SK-N-SH (cell line): ENCODE data around the gene RBBP8. TPM values are rescaled to one million over a fixed set of nuclear protein-coding genes. Genes with fewer than 3 reads are reported as not detected.

Source experiments
- CTCF ChIA-PET: fragments of 300-600, 350-600 bp; formaldehyde crosslinking; extraction: SDS; loops from one replicate; lab custom pipeline; 2021; lab: Yijun Ruan, JAX
- POLR2A ChIA-PET: fragments of 350-600 bp; sonication (Branson Sonifier 250); formaldehyde crosslinking; extraction: SDS; loops from one replicate; lab custom pipeline; 2020; ENCODE audit warnings: antibody characterized with exemption, inconsistent platforms; lab: Yijun Ruan, JAX
- DNase-seq: peaks from one replicate; pipeline ENCODE4 v3.0.0; 2012
- H2AFZ ChIP-seq: fragments of 200-600 bp; sonication (generic); 2 replicates; pipeline ENCODE4 v1.8.1; 2016; ENCODE audit warnings: antibody characterized with exemption, mild to moderate bottlenecking, low read depth
- H3F3A ChIP-seq: fragments of 200-600 bp; sonication (generic); replicated peaks from 2 replicates; pipeline ENCODE3; 2016; ENCODE audit warnings: antibody characterized with exemption, mild to moderate bottlenecking; ENCODE audit not compliant: insufficient read depth
- H3K27ac ChIP-seq, 2 experiments: fragments of 200-500 bp in 1 of 2; fragments of 200-600 bp in 1 of 2; sonication (Bioruptor generic) in 1 of 2; sonication (generic), shearing (Covaris generic) in 1 of 2; 2 replicates each; pipeline versions ENCODE4 v1.5.1 to v1.6.1; 2014 to 2016; ENCODE audit warnings: low read depth in 2 of 2, inconsistent platforms in 1 of 2, low read length in 1 of 2, mild to moderate bottlenecking in 1 of 2, mixed read lengths in 1 of 2
- H3K27me3 ChIP-seq: fragments of 200-600 bp; sonication (generic), shearing (Covaris generic); 2 replicates; pipeline ENCODE4 v1.6.1; 2016; ENCODE audit warnings: mixed run types; ENCODE audit not compliant: insufficient read depth
- H3K36me3 ChIP-seq, 2 experiments: fragments of 200-500 bp in 1 of 2; fragments of 200-600 bp in 1 of 2; sonication (Bioruptor generic) in 1 of 2; sonication (generic) in 1 of 2; replicated peaks in 1 of 2; 2 replicates each; pipeline versions ENCODE3 to v1.5.1; 2014 to 2016; ENCODE audit warnings: low read length in 1 of 2, mild to moderate bottlenecking in 1 of 2; ENCODE audit not compliant: insufficient read depth in 2 of 2, control insufficient read depth in 1 of 2
- H3K4me1 ChIP-seq, 2 experiments: fragments of 200-500 bp in 1 of 2; fragments of 200-600 bp in 1 of 2; sonication (Bioruptor generic) in 1 of 2; sonication (generic), shearing (Covaris generic) in 1 of 2; 2 replicates each; pipeline versions ENCODE4 v1.5.1 to v1.6.1; 2014 to 2016; ENCODE audit warnings: low read depth in 1 of 2, low read length in 1 of 2, mixed run types in 1 of 2; ENCODE audit not compliant: insufficient read depth in 2 of 2, control insufficient read depth in 1 of 2
- H3K4me2 ChIP-seq: fragments of 200-600 bp; sonication (generic), shearing (Covaris generic); 2 replicates; pipeline ENCODE4 v1.6.1; 2017; ENCODE audit warnings: mixed run types
- H3K4me3 ChIP-seq, 2 experiments: fragments of 200-500 bp in 1 of 2; fragments of 200-600 bp in 1 of 2; sonication (Bioruptor generic) in 1 of 2; sonication (generic), shearing (Covaris generic) in 1 of 2; 2 replicates each; pipeline versions ENCODE4 v1.5.1 to v1.8.1; 2014 to 2016; ENCODE audit warnings: low read depth in 2 of 2, inconsistent platforms in 1 of 2, low read length in 1 of 2, mild to moderate bottlenecking in 1 of 2, mixed read lengths in 1 of 2, moderate library complexity in 1 of 2
- H3K79me2 ChIP-seq: fragments of 200-600 bp; sonication (generic); 2 replicates; pipeline ENCODE4 v1.8.1; 2017; ENCODE audit warnings: mild to moderate bottlenecking; ENCODE audit not compliant: insufficient read depth
- H3K9ac ChIP-seq: fragments of 200-600 bp; sonication (generic); 2 replicates; pipeline ENCODE4 v1.6.1; 2017; ENCODE audit warnings: mixed run types
- H3K9me2 ChIP-seq: fragments of 200-600 bp; sonication (generic); 2 replicates; pipeline ENCODE4 v1.6.1; 2017; ENCODE audit warnings: mixed run types
- H3K9me3 ChIP-seq: fragments of 200-600 bp; sonication (generic); 2 replicates; pipeline ENCODE4 v1.6.1; 2017; ENCODE audit warnings: mixed run types, mild to moderate bottlenecking, moderate library complexity
- H4K20me1 ChIP-seq: fragments of 200-600 bp; sonication (generic); 2 replicates; pipeline ENCODE4 v1.6.1; 2017; ENCODE audit warnings: mild to moderate bottlenecking, mixed run types; ENCODE audit not compliant: insufficient read depth
- EZH2phosphoT487 ChIP-seq: fragments of 200-600 bp; sonication (generic); IDR thresholded peaks from 2 replicates; pipeline ENCODE4 v1.6.1; 2017; ENCODE audit warnings: low read depth, mixed run types, mild to moderate bottlenecking, antibody characterized with exemption, moderate library complexity, borderline replicate concordance
- FOXJ3 ChIP-seq: sonication (generic); formaldehyde crosslinking; IDR thresholded peaks from 2 replicates; pipeline ENCODE4 v1.5.1; 2020; ENCODE audit warnings: mild to moderate bottlenecking, missing genetic modification reagents
- FOXM1 ChIP-seq: IDR thresholded peaks from 2 replicates; pipeline ENCODE4 v1.4.0; 2012; ENCODE audit warnings: low read depth, mild to moderate bottlenecking
- GATA2 ChIP-seq: sonication (generic); formaldehyde crosslinking; IDR thresholded peaks from 2 replicates; pipeline ENCODE4 v1.5.0; 2020; ENCODE audit warnings: mild to moderate bottlenecking, missing genetic modification reagents
- IRF3 ChIP-seq: fragments of 150-350 bp; IDR thresholded peaks from 2 replicates; pipeline ENCODE4 v1.6.1; 2016; ENCODE audit warnings: mild to moderate bottlenecking, low read depth, low read length
- MEF2A ChIP-seq: IDR thresholded peaks from 2 replicates; pipeline ENCODE4 v1.4.0; 2012; ENCODE audit warnings: low read depth, borderline replicate concordance
- MXI1 ChIP-seq: IDR thresholded peaks from 2 replicates; pipeline ENCODE4 v1.6.1; 2012; ENCODE audit warnings: mild to moderate bottlenecking, low read depth, low read length, improper control_type of control experiment
- NRF1 ChIP-seq: IDR thresholded peaks from 2 replicates; pipeline ENCODE4 v1.6.1; 2012; ENCODE audit warnings: low read depth, mild to moderate bottlenecking, low read length
- POLR2AphosphoS5 ChIP-seq: IDR thresholded peaks from 2 replicates; pipeline ENCODE4 v1.6.1; 2012; ENCODE audit warnings: low read depth, low read length
- RAD21 ChIP-seq: IDR thresholded peaks from 2 replicates; pipeline ENCODE4 v1.6.1; 2012; ENCODE audit warnings: mild to moderate bottlenecking, low read length
- REST ChIP-seq: IDR thresholded peaks from 2 replicates; pipeline ENCODE4 v1.6.1; 2012; ENCODE audit warnings: mild to moderate bottlenecking, low read depth, low read length, moderate library complexity
- RFX5 ChIP-seq: IDR thresholded peaks from 2 replicates; pipeline ENCODE4 v1.6.1; 2012; ENCODE audit warnings: mild to moderate bottlenecking, improper control_type of control experiment, low read length
- RXRA ChIP-seq: IDR thresholded peaks from 2 replicates; pipeline ENCODE4 v1.4.0; 2012; ENCODE audit warnings: low read depth, mild to moderate bottlenecking, borderline replicate concordance
- SIN3A ChIP-seq: IDR thresholded peaks from 2 replicates; pipeline ENCODE4 v1.6.1; 2012; ENCODE audit warnings: low read depth, mild to moderate bottlenecking, low read length, moderate library complexity, borderline replicate concordance
- SMC3 ChIP-seq: IDR thresholded peaks from 2 replicates; pipeline ENCODE4 v1.6.1; 2012; ENCODE audit warnings: low read depth, low read length, improper control_type of control experiment
- TAF1 ChIP-seq: IDR thresholded peaks from 2 replicates; pipeline ENCODE4 v1.6.1; 2012; ENCODE audit warnings: low read depth, mild to moderate bottlenecking, low read length, moderate library complexity, borderline replicate concordance
- ZBTB33 ChIP-seq: IDR thresholded peaks from 2 replicates; pipeline ENCODE4 v1.4.0; 2012; ENCODE audit warnings: low read depth, borderline replicate concordance
- WGBS: methylation state at CpG from one replicate; pipeline ENCODE4 v1.1.6; 2017; ENCODE audit warnings: low lambda C conversion rate; 5-methylcytosine and 5-hydroxymethylcytosine counted together
- polyA plus RNA-seq, 3 experiments: library from polyadenylated mRNA; depleted of rRNA; stranded (reverse); fragments of >200 nt; gene quantifications; 2 replicates each; pipeline ENCODE4 v1.2.3, GENCODE V29; 2012

RBBP8 gene
- polyA plus RNA-seq, 1 of the 3 experiments (the other 2 are of a cell fraction), result 9.6 TPM

GRCh38 chr18:23049698-23050373 is 116.7 kb downstream of the RBBP8 start:
- ChIA-PET CTCF (no interaction called here), POLR2A (no interaction called here)
- Histone ChIP-seq H3F3A (no peaks in the 10 kb centered on the region), H3K4me2 (no peak overlapping the region), H3K9me3 (no peaks in the 10 kb centered on the region), H4K20me1 (no peaks in the 10 kb centered on the region), H3K27me3 (no peaks in the 10 kb centered on the region), H3K9ac (no peak overlapping the region), H3K4me1 (peaks cover 0 to 11% of the 10 kb centered on the region in 2 experiments; a peak in 1 of 4 replicates), H3K27ac (no peak overlapping the region), H3K79me2 (no peaks in the 10 kb centered on the region), H3K9me2 (no peaks in the 10 kb centered on the region), H3K4me3 (no peak overlapping the region), H2AFZ (0 out of 2 replicates have a peak overlapping the region, but pooled peaks have one; percentile 13), H3K36me3 (no peaks in the 10 kb centered on the region)
- WGBS, result 84% methylated on average over 3 of the region's 5 CpGs
- TF ChIP-seq IRF3 (no peak), EZH2phosphoT487 (no peak), RFX5 (peak; percentile 78), GATA2 (CRISPR knock-in tag) (no peak)
- DNase-seq, result no peak

- Histone ChIP-seq H3K4me3 (no peak overlapping the region), H3K27me3 (no peaks in the 10 kb centered on the region), H3K9me2 (no peaks in the 10 kb centered on the region), H3K4me2 (no peak overlapping the region), H3F3A (no peaks in the 10 kb centered on the region), H3K27ac (no peak overlapping the region), H3K36me3 (no peaks in the 10 kb centered on the region), H3K9ac (no peak overlapping the region), H3K9me3 (no peaks in the 10 kb centered on the region), H3K4me1 (peaks cover 0 to 25% of the 10 kb centered on the region in 2 experiments; a peak in 1 of 4 replicates), H4K20me1 (no peaks in the 10 kb centered on the region), H3K79me2 (no peaks in the 10 kb centered on the region), H2AFZ (no peak overlapping the region)
- DNase-seq, result peak; percentile 75
- POLR2A ChIA-PET, result no interaction called here
- CTCF ChIA-PET, result interaction anchor here (1.0 to 1.7 kb wide), 4 partner anchors 9 to 358 kb away, joined by 4 to 8 read pairs (median 4); no protein-coding TSS in a partner anchor
- 81% methylated on average over 15 of the region's 15 CpGs for WGBS
- no peak for TF ChIP-seq MEF2A
- no peak for TF ChIP-seq ZBTB33
- no peak for TF ChIP-seq GATA2 (CRISPR knock-in tag)
- TF ChIP-seq RXRA, result no peak
- TF ChIP-seq FOXM1, result no peak
- no peak for TF ChIP-seq IRF3
- peak; percentile 79 for TF ChIP-seq RFX5
- no peak; the same call in 1 of the 2 replicates for TF ChIP-seq SMC3
- TF ChIP-seq POLR2AphosphoS5, result no peak
- no peak for TF ChIP-seq NRF1
- peak; percentile 34 for TF ChIP-seq RAD21
- no peak for TF ChIP-seq FOXJ3
- TF ChIP-seq TAF1, result no peak
- 0 out of 2 replicates have a peak, but pooled peaks have one; percentile 34 for TF ChIP-seq MXI1
- TF ChIP-seq REST, result no peak
- TF ChIP-seq SIN3A, result no peak
These were observed 120.8 kb downstream of the RBBP8 start for GRCh38 chr18:23053776-23054457.
